GM12892 (cell line): ENCODE results near the gene OS9.

Source experiments
- DNase-seq: peaks from one replicate; pipeline ENCODE4 v3.0.0; 2011; ENCODE audit not compliant: insufficient read length
- FAIRE-seq: peaks from 2 replicates; lab custom pipeline; 2011; peaks lifted over from hg19 to GRCh38; lab: Jason Lieb, UNC
- POLR2A ChIP-seq: IDR thresholded peaks from 2 replicates; pipeline ENCODE4 v1.6.1; 2011; ENCODE audit warnings: low read depth, low read length, control low read depth
- POLR2AphosphoS5 ChIP-seq: IDR thresholded peaks from 2 replicates; pipeline ENCODE4 v1.6.1; 2011; ENCODE audit warnings: low read depth, low read length, control low read depth
- TAF1 ChIP-seq: IDR thresholded peaks from 2 replicates; pipeline ENCODE4 v1.6.1; 2011; ENCODE audit warnings: low read depth, mild to moderate bottlenecking, control low read depth, low read length, borderline replicate concordance

Gene OS9

DNA sequence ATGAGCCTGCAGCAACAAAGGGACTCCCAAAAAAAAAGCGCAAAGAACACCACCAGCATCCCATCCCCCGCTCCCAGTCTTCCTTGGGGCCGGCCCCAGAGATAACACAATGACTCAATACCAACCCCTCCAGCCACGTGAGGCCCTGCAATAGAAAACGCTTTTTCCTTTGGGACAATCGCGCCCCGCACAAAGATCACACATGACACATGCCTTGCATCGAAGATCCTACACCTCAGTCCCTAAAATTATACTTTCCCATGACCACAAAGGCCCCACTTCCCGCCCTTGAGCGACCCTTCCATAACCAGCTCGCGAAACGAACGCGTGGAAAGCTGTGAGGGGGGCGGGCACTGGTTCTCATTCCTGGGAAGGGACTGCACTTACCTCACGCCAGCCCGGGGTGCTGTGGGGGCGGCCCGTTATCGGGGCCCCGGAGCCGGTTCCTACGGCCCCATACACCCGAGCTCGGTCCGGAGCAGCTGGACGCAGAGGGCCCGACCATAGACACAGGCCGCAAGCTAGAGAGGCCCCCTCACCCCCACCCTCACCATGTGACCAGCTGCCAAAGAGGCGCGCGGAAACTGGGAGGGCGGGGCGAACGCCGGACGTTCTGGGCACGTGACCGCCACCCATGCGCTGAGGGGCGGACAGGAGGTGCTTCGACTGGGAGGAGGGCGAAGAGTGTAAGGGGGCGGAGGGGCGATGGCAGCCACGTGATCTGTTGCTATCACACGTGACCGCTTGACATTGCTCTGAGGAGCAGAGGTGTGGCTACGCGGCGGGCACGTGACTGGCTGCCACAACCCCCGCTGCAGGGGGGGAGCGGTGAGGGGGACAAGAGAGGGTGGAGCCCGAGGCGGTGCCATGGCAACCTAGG is 58.1 kb downstream of the OS9 start, which contains the start of gene CDK4:
Gene CDK4 (minus strand): TSS at position 523 of the 880 bp plus-strand sequence. CDS start 593 bp downstream, outside the sequence.
- DNase-seq (peak; percentile 92), FAIRE-seq (peak; percentile 99)
- TF ChIP-seq POLR2A = peak; percentile 85
- peak; percentile 58; the same call in 1 of the 2 replicates for TF ChIP-seq TAF1
- peak; percentile 73 for TF ChIP-seq POLR2AphosphoS5

DNA sequence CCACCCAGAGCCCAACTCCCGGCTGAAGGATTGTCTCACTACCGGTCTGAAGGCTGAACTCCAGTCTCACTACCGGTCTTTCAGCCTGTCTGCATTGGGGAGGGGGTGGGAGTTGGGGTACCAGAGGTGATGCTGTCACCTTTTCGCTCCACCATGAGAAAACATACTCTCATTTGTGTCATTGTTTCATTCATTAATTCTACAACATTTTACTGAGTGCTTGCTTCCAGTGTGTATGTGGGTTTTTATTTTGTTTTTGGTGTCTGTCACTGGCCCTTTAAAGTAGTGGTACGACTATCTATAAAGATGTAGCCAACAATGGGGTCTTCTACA is 58.7 kb downstream of the OS9 start:
- FAIRE-seq = no peak
- no peak for TF ChIP-seq POLR2AphosphoS5
- TF ChIP-seq TAF1 = no peak
- TF ChIP-seq POLR2A = no peak
- no peak for DNase-seq

DNA sequence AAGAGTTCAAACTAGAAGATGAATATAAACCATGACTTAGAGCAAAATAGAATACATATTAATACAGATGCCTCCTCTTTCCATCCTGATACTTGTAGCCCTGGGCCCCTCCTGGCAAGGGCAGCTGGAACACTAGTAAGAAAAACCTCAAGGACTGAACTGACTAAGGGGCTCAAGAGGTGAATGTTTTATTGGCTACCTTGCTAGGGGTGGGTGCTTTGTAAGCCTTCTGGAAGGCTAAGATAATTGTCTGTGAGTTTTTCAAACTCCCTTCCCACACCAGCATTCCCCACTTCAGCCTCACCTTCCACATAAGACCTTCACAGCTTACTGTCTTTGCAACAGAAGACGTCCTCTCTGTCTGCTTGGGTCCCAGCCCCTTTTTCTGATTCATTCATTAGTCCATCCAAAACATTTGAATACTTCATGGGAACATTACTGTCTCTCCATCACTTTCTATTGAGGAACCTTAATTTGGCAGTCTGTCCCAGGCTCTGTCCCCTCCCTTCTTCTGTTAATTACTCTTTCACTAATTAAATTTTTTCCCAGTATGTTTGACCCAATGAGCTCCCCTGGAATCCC is 59.9 kb downstream of the OS9 start:
- TF ChIP-seq POLR2A (no peak), TAF1 (no peak), POLR2AphosphoS5 (no peak)
- DNase-seq (no peak), FAIRE-seq (no peak)

DNA sequence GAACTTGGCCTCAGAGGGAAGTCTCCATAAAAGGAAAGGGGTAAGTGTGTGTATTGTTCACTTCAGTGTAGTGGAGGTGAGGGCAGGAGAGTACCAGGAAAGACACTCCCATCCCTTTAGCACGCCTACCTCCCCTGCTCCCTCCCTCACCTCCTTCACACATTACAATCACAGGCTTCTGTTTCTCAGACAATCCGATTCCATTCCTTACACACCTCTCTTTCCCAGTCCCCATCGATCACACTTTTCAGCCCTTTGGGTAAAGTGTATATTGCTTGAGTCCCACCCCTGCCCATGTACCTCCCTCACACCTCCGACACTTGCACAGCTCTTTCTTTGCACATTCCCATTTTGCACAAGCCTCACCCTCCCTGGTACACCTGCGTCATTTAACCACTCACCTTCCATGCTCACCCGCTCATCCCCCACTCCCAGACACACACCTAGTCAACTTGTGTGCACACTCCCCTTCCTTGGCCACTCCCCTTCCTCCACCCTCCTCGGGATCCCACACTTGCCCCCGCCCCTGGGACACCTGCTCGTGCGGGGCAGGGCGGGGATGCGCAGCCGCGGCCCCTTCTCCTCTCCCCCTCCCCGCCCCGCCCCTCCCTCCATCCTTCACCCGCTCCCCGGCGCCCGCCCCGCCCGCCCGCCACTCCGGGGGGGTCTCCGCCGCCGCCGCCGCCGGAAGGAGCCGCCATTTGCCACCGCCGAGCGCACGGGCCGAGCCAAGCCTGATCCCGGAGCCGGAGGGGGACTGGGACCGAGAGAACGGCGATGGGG is 60.7 kb downstream of the OS9 start, which contains the start of gene MARCHF9:
Gene MARCHF9 (plus strand): TSS at position 693 of the 783 bp plus-strand sequence. CDS start 426 bp downstream, outside the sequence.
- DNase-seq = peak; percentile 73
- TF ChIP-seq TAF1 (no peak), POLR2A (no peak), POLR2AphosphoS5 (no peak)
- FAIRE-seq = peak; percentile 86

DNA sequence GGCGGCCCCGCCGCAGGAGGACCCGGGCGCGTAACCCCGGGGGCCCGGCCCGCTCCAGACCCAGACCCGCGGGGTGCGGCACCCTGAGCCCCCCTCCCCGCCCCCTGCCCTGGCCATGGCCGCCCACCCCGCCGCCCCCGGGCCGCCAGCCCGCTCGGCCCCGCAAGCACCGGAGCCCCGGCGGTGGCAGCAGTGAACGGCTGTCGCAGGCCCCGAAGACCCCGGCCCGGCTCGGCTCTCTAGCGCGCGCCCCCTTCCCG is 61.2 kb downstream of the OS9 start:
- TF ChIP-seq POLR2A = no peak
- no peak for TF ChIP-seq POLR2AphosphoS5
- TF ChIP-seq TAF1 = no peak
- no peak for FAIRE-seq
- no peak for DNase-seq

DNA sequence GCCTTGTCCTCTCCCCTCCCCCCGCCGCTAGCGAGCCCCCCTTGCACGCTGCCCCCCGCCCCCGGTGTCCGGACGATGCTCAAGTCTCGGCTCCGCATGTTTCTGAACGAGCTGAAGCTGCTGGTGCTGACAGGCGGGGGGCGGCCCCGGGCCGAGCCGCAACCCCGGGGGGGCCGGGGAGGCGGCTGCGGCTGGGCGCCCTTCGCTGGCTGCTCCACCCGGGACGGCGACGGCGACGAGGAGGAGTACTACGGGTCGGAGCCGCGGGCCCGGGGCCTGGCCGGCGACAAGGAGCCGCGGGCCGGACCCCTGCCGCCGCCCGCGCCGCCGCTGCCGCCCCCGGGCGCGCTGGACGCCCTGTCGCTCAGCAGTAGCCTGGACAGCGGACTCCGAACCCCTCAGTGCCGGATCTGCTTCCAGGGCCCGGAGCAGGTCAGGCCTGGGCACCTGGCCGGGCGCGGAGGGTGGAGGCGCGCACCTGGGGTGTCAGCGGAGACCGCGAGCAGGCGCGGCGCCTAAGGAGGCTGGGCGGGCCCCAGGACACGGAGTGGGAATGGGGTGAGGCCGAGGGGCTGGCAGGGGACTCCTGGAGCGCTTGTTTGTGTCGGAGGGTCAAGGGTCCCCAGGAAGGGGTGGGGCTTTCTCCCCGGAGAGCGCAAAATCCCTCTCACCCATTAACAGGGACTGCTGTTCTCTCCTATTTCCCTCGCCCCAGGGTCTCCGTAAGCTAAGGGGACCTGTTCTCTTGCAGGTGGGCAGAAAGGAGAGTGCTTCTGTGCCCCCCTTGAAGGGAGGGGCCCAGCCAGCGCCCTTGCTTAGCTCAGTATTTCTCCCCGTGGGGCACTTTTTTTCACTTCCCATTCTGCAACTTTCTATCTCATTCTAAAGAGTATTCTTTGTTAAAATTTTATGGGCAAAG is 61.8 kb downstream of the OS9 start:
- DNase-seq (no peak), FAIRE-seq (peak; percentile 17)
- no peak for TF ChIP-seq TAF1
- no peak for TF ChIP-seq POLR2A
- TF ChIP-seq POLR2AphosphoS5 = no peak

DNA sequence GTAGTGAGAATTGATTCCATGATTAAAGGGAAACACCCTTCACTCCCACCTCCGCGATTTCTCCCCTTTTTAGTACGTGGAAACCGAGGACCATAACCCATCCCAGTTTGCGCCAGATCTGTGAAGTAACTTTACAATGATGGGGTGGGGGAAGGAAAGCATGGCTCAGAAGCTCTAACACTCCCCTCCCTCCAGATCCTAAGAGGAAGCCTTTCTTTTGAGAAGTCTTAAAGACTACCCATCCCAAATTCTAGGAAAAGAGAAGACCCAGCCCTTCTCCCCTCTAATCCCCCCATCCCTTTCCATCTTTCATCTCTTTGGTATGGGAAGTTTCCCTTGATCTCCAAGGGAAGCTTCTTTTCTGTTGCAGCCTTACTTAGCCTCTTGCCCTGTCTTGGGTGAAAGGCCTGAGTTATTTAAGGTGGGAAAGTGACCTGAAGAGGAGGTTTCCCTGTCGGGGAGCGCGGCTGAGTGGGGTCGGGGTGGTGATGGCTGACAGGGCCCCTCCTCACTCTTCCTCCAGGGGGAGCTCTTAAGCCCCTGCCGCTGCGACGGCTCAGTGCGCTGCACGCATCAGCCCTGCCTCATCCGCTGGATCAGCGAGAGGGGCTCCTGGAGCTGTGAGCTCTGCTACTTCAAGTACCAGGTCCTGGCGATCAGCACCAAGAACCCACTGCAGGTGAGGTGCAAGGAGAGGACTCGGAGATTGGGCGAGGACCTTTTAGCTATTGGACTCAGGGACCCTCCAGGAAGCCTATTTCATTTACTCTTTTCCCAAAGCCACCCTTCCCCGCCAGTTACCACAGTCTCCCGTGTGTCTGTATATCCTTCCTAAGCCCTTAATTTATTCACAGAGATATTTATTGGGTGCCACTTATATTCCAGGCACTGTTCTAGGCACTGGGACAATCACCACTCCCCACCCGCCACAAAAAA is 62.7 kb downstream of the OS9 start:
- TF ChIP-seq TAF1 (no peak), POLR2AphosphoS5 (no peak), POLR2A (no peak)
- DNase-seq (peak; percentile 79), FAIRE-seq (peak; percentile 88)

DNA sequence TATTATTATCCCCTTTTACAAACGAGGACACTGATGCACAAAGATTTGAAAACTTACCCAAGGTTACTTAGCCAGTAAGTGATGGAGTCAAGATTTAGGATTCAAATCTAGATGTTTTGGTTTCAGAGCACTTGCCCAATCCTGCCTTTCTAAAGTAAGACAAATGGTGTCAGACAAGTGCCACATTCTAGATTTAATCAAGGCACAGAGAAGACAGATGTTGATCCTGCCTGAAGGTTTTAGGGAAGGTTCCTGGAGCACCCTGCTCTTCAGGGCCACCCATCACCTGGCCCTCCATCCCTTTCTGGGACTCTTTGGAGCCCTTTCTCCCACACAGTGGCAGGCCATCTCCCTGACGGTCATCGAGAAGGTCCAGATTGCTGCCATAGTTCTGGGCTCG is 63.8 kb downstream of the OS9 start:
- DNase-seq = no peak
- TF ChIP-seq POLR2A (no peak), TAF1 (no peak), POLR2AphosphoS5 (no peak)
- FAIRE-seq = no peak

DNA sequence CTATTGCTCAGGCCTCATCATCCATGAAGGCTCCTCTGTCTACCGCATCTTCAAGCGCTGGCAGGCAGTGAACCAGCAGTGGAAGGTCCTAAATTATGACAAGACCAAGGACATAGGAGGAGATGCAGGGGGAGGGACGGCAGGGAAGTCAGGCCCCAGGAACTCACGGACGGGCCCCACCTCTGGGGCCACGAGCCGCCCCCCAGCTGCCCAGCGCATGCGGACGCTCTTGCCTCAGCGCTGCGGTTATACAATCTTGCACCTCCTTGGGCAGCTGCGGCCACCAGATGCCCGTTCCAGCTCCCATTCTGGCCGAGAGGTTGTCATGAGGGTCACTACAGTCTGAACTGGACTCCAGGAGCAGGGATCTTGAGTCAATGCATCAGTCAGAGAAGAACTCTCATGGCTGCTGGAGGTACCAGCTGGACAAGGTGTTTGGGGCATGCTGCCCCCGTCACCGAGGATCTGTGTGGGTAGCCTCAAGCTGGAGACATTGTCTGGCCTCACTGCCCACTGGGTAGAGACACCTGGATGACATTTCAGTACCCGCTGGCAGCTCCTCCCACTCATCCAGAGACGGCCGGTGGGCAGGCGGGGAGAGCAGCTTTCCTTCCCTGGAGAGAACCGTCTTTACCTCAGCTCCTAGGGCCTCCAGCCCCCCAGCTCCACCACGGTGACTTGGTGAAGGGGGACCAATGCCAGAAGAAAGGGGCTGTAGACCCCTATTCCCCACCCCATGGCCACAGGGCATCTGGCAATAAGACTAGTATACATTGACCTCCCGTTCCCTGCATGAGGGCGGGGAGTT is 64.8 kb downstream of the OS9 start:
- FAIRE-seq (no peak), DNase-seq (no peak)
- no peak for TF ChIP-seq TAF1
- TF ChIP-seq POLR2A = no peak
- TF ChIP-seq POLR2AphosphoS5 = no peak
